H9 (cell line): ENCODE results near the gene PRSS38. TPM values are rescaled to one million over a fixed set of nuclear protein-coding genes. Genes with fewer than 3 reads are reported as not detected.

Experiments
- DNase-seq: peaks from one replicate; pipeline ENCODE4 v3.0.0-alpha.2; 2017
- H2AFZ ChIP-seq: one replicate; pipeline ENCODE4 v1.6.1; 2013; ENCODE audit warnings: mild to moderate bottlenecking, low read length, control low read depth, moderate library complexity
- H2AK5ac ChIP-seq: 2 replicates; pipeline ENCODE4 v1.6.1; 2013; ENCODE audit warnings: low read length, control low read depth, mixed read lengths; ENCODE audit not compliant: insufficient read length
- H2BK120ac ChIP-seq: one replicate; pipeline ENCODE4 v1.6.1; 2013; ENCODE audit warnings: low read depth, mild to moderate bottlenecking, low read length, control low read depth, inconsistent platforms; ENCODE audit not compliant: poor library complexity, severe bottlenecking
- H2BK12ac ChIP-seq: 2 replicates; pipeline ENCODE4 v1.6.1; 2013; ENCODE audit warnings: low read length, control low read depth, mixed read lengths, low read depth; ENCODE audit not compliant: insufficient read length
- H2BK15ac ChIP-seq: 2 replicates; pipeline ENCODE4 v1.6.1; 2013; ENCODE audit warnings: low read depth, low read length, control low read depth
- H2BK20ac ChIP-seq: one replicate; pipeline ENCODE4 v1.6.1; 2013; ENCODE audit warnings: low read depth, mild to moderate bottlenecking, low read length, control low read depth, inconsistent platforms; ENCODE audit not compliant: poor library complexity, severe bottlenecking
- H2BK5ac ChIP-seq: 2 replicates; pipeline ENCODE4 v1.6.1; 2013; ENCODE audit warnings: low read length, control low read depth, mixed read lengths; ENCODE audit not compliant: insufficient read length
- H3K14ac ChIP-seq: 2 replicates; pipeline ENCODE4 v1.6.1; 2013; ENCODE audit warnings: low read length, control low read depth; ENCODE audit not compliant: insufficient read depth
- H3K18ac ChIP-seq: 2 replicates; pipeline ENCODE4 v1.6.1; 2013; ENCODE audit warnings: low read depth, mild to moderate bottlenecking, mixed read lengths, low read length, control low read depth; ENCODE audit not compliant: insufficient read length
- H3K23ac ChIP-seq: 2 replicates; pipeline ENCODE4 v1.6.1; 2013; ENCODE audit warnings: low read length, control low read depth, mixed read lengths, low read depth; ENCODE audit not compliant: insufficient read length
- H3K23me2 ChIP-seq: 2 replicates; pipeline ENCODE4 v1.6.1; 2013; ENCODE audit warnings: low read depth, mild to moderate bottlenecking, mixed read lengths, low read length, control low read depth; ENCODE audit not compliant: insufficient read length, poor library complexity, severe bottlenecking
- H3K27ac ChIP-seq: 2 replicates; pipeline ENCODE4 v1.5.1; 2013; ENCODE audit warnings: low read length, control low read depth, mixed read lengths, low read depth; ENCODE audit not compliant: insufficient read length
- H3K27me3 ChIP-seq: 2 replicates; pipeline ENCODE4 v1.6.1; 2013; ENCODE audit warnings: low read length, control low read depth, inconsistent platforms; ENCODE audit not compliant: insufficient read depth
- H3K4ac ChIP-seq: 2 replicates; pipeline ENCODE4 v1.6.1; 2013; ENCODE audit warnings: low read depth, mild to moderate bottlenecking, control low read depth, inconsistent platforms, low read length, moderate library complexity
- H3K4me1 ChIP-seq: 2 replicates; pipeline ENCODE4 v1.6.1; 2013; ENCODE audit warnings: low read length, control low read depth, inconsistent platforms; ENCODE audit not compliant: insufficient read depth
- H3K4me2 ChIP-seq: 2 replicates; pipeline ENCODE4 v1.6.1; 2013; ENCODE audit warnings: low read length, control low read depth, mixed read lengths; ENCODE audit not compliant: insufficient read length, insufficient read depth
- H3K56ac ChIP-seq: 2 replicates; pipeline ENCODE4 v1.6.1; 2013; ENCODE audit warnings: low read depth, mild to moderate bottlenecking, mixed read lengths, low read length, control low read depth; ENCODE audit not compliant: insufficient read length
- H3K79me1 ChIP-seq: 2 replicates; pipeline ENCODE4 v1.6.1; 2013; ENCODE audit warnings: low read depth, mild to moderate bottlenecking, moderate library complexity, low read length, control low read depth, inconsistent platforms; ENCODE audit not compliant: insufficient read depth, poor library complexity, severe bottlenecking
- H3K79me2 ChIP-seq: 2 replicates; pipeline ENCODE4 v1.6.1; 2013; ENCODE audit warnings: low read length, control low read depth, inconsistent platforms; ENCODE audit not compliant: insufficient read depth
- H3K9ac ChIP-seq: 2 replicates; pipeline ENCODE4 v1.6.1; 2013; ENCODE audit warnings: low read length, control low read depth, mixed read lengths; ENCODE audit not compliant: insufficient read length; ENCODE audit errors: extremely low read depth
- H3K9me3 ChIP-seq: one replicate; pipeline ENCODE4 v1.6.1; 2013; ENCODE audit warnings: low read depth, low read length, inconsistent platforms; ENCODE audit not compliant: control insufficient read depth
- H3T11ph ChIP-seq: one replicate; pipeline ENCODE4 v1.6.1; 2013; ENCODE audit warnings: mild to moderate bottlenecking, low read length, control low read depth, inconsistent platforms
- H4K20me1 ChIP-seq: one replicate; pipeline ENCODE4 v1.6.1; 2013; ENCODE audit not compliant: control insufficient read depth, insufficient read length, insufficient read depth
- H4K5ac ChIP-seq: 2 replicates; pipeline ENCODE4 v1.6.1; 2013; ENCODE audit warnings: low read depth, mild to moderate bottlenecking, mixed read lengths, low read length, control low read depth; ENCODE audit not compliant: insufficient read length
- H4K8ac ChIP-seq: replicated peaks from 2 replicates; pipeline ENCODE4 v1.6.1; 2013; ENCODE audit warnings: low read length, control low read depth, mixed read lengths, low read depth; ENCODE audit not compliant: insufficient read length
- H4K91ac ChIP-seq: 2 replicates; pipeline ENCODE4 v1.6.1; 2013; ENCODE audit warnings: low read depth, mild to moderate bottlenecking, moderate library complexity, mixed read lengths, low read length, control low read depth; ENCODE audit not compliant: insufficient read length
- H3K27ac Mint-ChIP-seq, 3 experiments: 2 replicates in 2 of 3; 3 replicates in 1 of 3; pipeline ENCODE4 v1.8.0; 2020 to 2021; ENCODE audit warnings: mixed read lengths in 3 of 3, mild to moderate bottlenecking in 1 of 3, moderate library complexity in 1 of 3
- H3K27me3 Mint-ChIP-seq: 2 replicates; pipeline ENCODE4 v1.8.0; 2021; ENCODE audit warnings: low read depth, mild to moderate bottlenecking, moderate library complexity, mixed read lengths
- H3K36me3 Mint-ChIP-seq, 3 experiments: 2 replicates in 2 of 3; 3 replicates in 1 of 3; pipeline ENCODE4 v1.8.0; 2020 to 2021; ENCODE audit warnings: low read depth in 3 of 3, mixed read lengths in 3 of 3; ENCODE audit not compliant: insufficient read depth in 1 of 3
- H3K4me1 Mint-ChIP-seq, 2 experiments: 2 replicates each; pipeline ENCODE4 v1.8.0; 2020; ENCODE audit warnings: mixed read lengths in 2 of 2
- H3K4me3 Mint-ChIP-seq, 2 experiments: 2 replicates in 1 of 2; 3 replicates in 1 of 2; pipeline ENCODE4 v1.8.0; 2020 to 2021; ENCODE audit warnings: mild to moderate bottlenecking in 2 of 2, mixed read lengths in 2 of 2, moderate library complexity in 1 of 2
- H3K9me3 Mint-ChIP-seq, 2 experiments: 2 replicates in 1 of 2; 3 replicates in 1 of 2; pipeline ENCODE4 v1.8.0; 2020; ENCODE audit warnings: mild to moderate bottlenecking in 2 of 2, mixed read lengths in 2 of 2, moderate library complexity in 1 of 2
- total RNA-seq: library from RNA; stranded (reverse); gene quantifications from 2 replicates; pipeline ENCODE4 v1.2.1, GENCODE V29; 2021
- TF ChIP-seq, protein P1 (sequence below): fragments of 200-600 bp; sonication (generic); conservative IDR thresholded peaks from 3 replicates; pipeline ENCODE4 v1.8.0; 2021; ENCODE audit warnings: antibody characterized with exemption, mild to moderate bottlenecking

The PRSS38 gene
- total RNA-seq, 1 experiment from 2014 or later: not detected

DNA sequence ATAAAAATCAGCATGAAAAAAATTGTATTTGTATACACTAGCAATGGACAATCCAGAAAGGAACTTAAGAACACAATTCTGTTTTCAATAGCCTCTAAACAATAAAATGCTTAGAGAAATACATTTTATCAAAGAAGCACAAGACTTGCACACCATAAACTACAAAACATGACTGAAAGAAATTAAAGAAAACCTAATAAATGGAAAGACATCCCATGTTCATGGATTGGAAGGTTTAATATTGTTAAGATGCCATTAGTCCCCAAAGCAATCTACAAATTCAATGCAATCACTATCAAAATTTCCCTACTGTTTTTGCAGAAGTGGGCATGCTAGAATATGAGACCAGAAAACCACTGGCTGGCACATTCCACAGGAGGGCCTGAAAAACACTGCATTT, 49.4 kb downstream of the PRSS38 start:
- no peak overlapping the region for H3K4me2 ChIP-seq
- H2BK20ac ChIP-seq: no peak overlapping the region
- H3K79me1 ChIP-seq: no peaks in the 10 kb centered on the region
- no peak overlapping the region for H2BK120ac ChIP-seq
- no peak overlapping the region for H3K14ac ChIP-seq
- no peak overlapping the region for H2AK5ac ChIP-seq
- H2BK15ac ChIP-seq: no peak overlapping the region
- no peak overlapping the region for H4K5ac ChIP-seq
- no peak overlapping the region for H2BK5ac ChIP-seq
- H3K4ac ChIP-seq: no peak overlapping the region
- H3K9ac ChIP-seq: no peak overlapping the region
- no peak overlapping the region for H3K27ac Mint-ChIP-seq
- H3K27ac ChIP-seq: no peak overlapping the region
- H4K91ac ChIP-seq: no peak overlapping the region
- no peaks in the 10 kb centered on the region for H3K79me2 ChIP-seq
- 0 out of 4 replicates have a peak, but pooled peaks cover 0 to 3% of the 10 kb centered on the region in 2 experiments for H3K4me1 Mint-ChIP-seq
- H2BK12ac ChIP-seq: no peak overlapping the region
- peaks cover 10 to 13% of the 10 kb centered on the region in 2 experiments for H3K9me3 Mint-ChIP-seq
- H3K4me3 Mint-ChIP-seq: no peak overlapping the region
- H4K8ac ChIP-seq: no peak overlapping the region
- no peaks in the 10 kb centered on the region for H3K23me2 ChIP-seq
- no peak overlapping the region for H3K23ac ChIP-seq
- peaks cover 4 to 5% (median 4%) of the 10 kb centered on the region in 3 experiments; a peak in 3 of 7 replicates for H3K36me3 Mint-ChIP-seq
- H3K27me3 Mint-ChIP-seq: peaks cover 15% of the 10 kb centered on the region
- no peak overlapping the region for H2AFZ ChIP-seq
- H3T11ph ChIP-seq: no peak overlapping the region
- no peak for DNase-seq
- H3K27me3 ChIP-seq: no peaks in the 10 kb centered on the region
- no peak overlapping the region for H3K56ac ChIP-seq
- TF ChIP-seq, protein P1, sequence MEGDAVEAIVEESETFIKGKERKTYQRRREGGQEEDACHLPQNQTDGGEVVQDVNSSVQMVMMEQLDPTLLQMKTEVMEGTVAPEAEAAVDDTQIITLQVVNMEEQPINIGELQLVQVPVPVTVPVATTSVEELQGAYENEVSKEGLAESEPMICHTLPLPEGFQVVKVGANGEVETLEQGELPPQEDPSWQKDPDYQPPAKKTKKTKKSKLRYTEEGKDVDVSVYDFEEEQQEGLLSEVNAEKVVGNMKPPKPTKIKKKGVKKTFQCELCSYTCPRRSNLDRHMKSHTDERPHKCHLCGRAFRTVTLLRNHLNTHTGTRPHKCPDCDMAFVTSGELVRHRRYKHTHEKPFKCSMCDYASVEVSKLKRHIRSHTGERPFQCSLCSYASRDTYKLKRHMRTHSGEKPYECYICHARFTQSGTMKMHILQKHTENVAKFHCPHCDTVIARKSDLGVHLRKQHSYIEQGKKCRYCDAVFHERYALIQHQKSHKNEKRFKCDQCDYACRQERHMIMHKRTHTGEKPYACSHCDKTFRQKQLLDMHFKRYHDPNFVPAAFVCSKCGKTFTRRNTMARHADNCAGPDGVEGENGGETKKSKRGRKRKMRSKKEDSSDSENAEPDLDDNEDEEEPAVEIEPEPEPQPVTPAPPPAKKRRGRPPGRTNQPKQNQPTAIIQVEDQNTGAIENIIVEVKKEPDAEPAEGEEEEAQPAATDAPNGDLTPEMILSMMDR: no peak
- no peaks in the 10 kb centered on the region for H3K9me3 ChIP-seq
- no peaks in the 10 kb centered on the region for H3K4me1 ChIP-seq
- no peak overlapping the region for H3K18ac ChIP-seq
- no peaks in the 10 kb centered on the region for H4K20me1 ChIP-seq
